ENCODE measurements around the gene PLA2G12B.
"Not testable (repeated sequence)": the region's sequence is repeated elsewhere in the genome, so short reads cannot be mapped to it uniquely, and the experiment has no call there.

PLA2G12B gene
- total RNA-seq: 0 to 0.09 reads per million in 2 donors

GRCh38 chr10:72954596-72955554 is at the start of gene PLA2G12B:
Gene PLA2G12B (minus strand): TSS chr10:72954806. CDS start chr10:72954685, 121 bp downstream.
- no peak for DNase-seq

- no peak for DNase-seq
Observed at GRCh38 chr10:73003822-73004221, 49.2 kb upstream of the PLA2G12B start.

GRCh38 chr10:73000973-73001372 is 46.4 kb upstream of the PLA2G12B start:
- no peak for DNase-seq

GRCh38 chr10:72997099-72997498 is 42.5 kb upstream of the PLA2G12B start:
- DNase-seq: no peak

GRCh38 chr10:72995459-72995858 is 40.9 kb upstream of the PLA2G12B start:
- not testable (repeated sequence) for DNase-seq

- DNase-seq: not testable (repeated sequence)
Observed at GRCh38 chr10:72989771-72990170, 35.2 kb upstream of the PLA2G12B start.

- not testable (repeated sequence) for DNase-seq
Observed at GRCh38 chr10:72984618-72985017, 30.0 kb upstream of the PLA2G12B start.

GRCh38 chr10:72981882-72982529 is 27.4 kb upstream of the PLA2G12B start:
- no peak for DNase-seq

- no peak for DNase-seq
Observed at GRCh38 chr10:72981028-72981881, 26.6 kb upstream of the PLA2G12B start.

GRCh38 chr10:72980348-72980747 is 25.7 kb upstream of the PLA2G12B start:
- no peak for DNase-seq

GRCh38 chr10:72979709-72980108 is 25.1 kb upstream of the PLA2G12B start:
- DNase-seq: no peak

GRCh38 chr10:72976886-72977285 is 22.3 kb upstream of the PLA2G12B start:
- no peak for DNase-seq

- DNase-seq: no peak
Observed at GRCh38 chr10:72956001-72956400, 1.4 kb upstream of the PLA2G12B start.

GRCh38 chr10:72954230-72954595 is 393 bp downstream of the PLA2G12B start:
- no peak for DNase-seq

GRCh38 chr10:72953687-72954086 is 919 bp downstream of the PLA2G12B start:
- DNase-seq: no peak

GRCh38 chr10:72952642-72953158 is 1.9 kb downstream of the PLA2G12B start:
- no peak for DNase-seq

- no peak for DNase-seq
Observed at GRCh38 chr10:72952189-72952588, 2.4 kb downstream of the PLA2G12B start.

GRCh38 chr10:72951760-72952159 is 2.8 kb downstream of the PLA2G12B start:
- no peak for DNase-seq

- DNase-seq: no peak
Observed at GRCh38 chr10:72948762-72949161, 5.8 kb downstream of the PLA2G12B start.

GRCh38 chr10:72946963-72947362 is 7.6 kb downstream of the PLA2G12B start:
- DNase-seq: no peak

GRCh38 chr10:72943498-72944234 is 10.9 kb downstream of the PLA2G12B start:
- no peak for DNase-seq

GRCh38 chr10:72935361-72935760 is 19.2 kb downstream of the PLA2G12B start:
- DNase-seq: no peak

All from activated gamma-delta T cell (primary cell).